Coronary artery (tissue), 2 donors: ENCODE results near the gene CACNA2D3.

ENCODE experiments used
- DNase-seq: peaks from one replicate; pipeline ENCODE4 v3.0.0-alpha.2; 2017; ENCODE audit warnings: low spot score
- H3K27ac ChIP-seq, 2 donors: fragments of 200-600 bp; sonication (generic); one replicate each; pipeline ENCODE4 v1.5.1; 2016 to 2019
- H3K4me3 ChIP-seq: fragments of 200-600 bp; sonication (generic); 2 replicates; pipeline ENCODE4 v1.5.1; 2016; ENCODE audit warnings: mild to moderate bottlenecking, moderate library complexity
- TF ChIP-seq, protein P1 (sequence below): fragments of 200-600 bp; sonication (generic); IDR thresholded peaks from one replicate; pipeline ENCODE4 v1.5.1; 2019; ENCODE audit warnings: antibody characterized with exemption

Gene CACNA2D3

DNA sequence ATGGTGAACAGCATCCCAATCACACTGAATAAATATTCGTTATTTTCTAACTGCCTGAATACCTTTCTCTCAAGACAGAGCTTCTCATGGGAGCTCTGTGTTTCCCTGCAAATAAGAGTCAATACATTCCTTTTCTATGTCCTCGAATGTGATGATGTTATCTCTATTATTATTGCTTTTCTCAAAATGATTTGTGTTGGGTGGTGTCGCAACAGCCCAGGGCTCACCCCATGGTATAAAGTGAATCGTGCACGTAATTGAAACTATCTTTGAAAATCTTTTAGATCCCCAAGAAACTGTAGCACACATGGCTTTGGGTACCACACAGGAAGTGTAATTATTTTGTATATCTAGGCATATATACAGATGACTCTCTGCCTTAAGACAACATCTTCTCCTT, 996.1 kb downstream of the CACNA2D3 start:
- Histone ChIP-seq H3K27ac (no peak overlapping the region), H3K4me3 (no peak overlapping the region)
- no peak for DNase-seq
- TF ChIP-seq, protein P1, sequence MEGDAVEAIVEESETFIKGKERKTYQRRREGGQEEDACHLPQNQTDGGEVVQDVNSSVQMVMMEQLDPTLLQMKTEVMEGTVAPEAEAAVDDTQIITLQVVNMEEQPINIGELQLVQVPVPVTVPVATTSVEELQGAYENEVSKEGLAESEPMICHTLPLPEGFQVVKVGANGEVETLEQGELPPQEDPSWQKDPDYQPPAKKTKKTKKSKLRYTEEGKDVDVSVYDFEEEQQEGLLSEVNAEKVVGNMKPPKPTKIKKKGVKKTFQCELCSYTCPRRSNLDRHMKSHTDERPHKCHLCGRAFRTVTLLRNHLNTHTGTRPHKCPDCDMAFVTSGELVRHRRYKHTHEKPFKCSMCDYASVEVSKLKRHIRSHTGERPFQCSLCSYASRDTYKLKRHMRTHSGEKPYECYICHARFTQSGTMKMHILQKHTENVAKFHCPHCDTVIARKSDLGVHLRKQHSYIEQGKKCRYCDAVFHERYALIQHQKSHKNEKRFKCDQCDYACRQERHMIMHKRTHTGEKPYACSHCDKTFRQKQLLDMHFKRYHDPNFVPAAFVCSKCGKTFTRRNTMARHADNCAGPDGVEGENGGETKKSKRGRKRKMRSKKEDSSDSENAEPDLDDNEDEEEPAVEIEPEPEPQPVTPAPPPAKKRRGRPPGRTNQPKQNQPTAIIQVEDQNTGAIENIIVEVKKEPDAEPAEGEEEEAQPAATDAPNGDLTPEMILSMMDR, result no peak

DNA sequence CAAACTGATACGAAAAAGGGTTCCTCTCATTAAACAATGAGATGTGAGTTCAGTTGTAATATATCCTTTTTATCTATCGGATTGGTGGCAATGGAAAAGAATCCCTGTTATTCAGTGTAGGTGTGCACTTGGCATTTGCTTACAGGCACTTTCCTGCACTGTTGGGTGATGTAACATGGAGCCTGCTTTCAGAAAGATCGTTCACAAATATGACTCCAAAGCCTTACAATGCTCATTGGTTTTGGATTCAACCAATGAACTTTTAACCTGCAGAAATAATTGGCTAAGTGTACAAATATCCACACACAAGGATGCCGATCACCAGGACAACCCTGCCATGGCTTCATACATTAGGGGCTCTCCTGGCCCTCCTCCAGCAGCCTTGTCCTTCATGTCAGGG, 996.9 kb downstream of the CACNA2D3 start:
- Histone ChIP-seq H3K27ac (no peak overlapping the region), H3K4me3 (no peak overlapping the region)
- no peak for DNase-seq
- TF ChIP-seq, protein P1, result no peak

- TF ChIP-seq, protein P1, result no peak
- DNase-seq, result no peak
- no peak overlapping the region for H3K27ac ChIP-seq
- H3K4me3 ChIP-seq, result no peak overlapping the region
Observed at GRCh38 chr3:55122312-55122711, 1000.0 kb downstream of the CACNA2D3 start.
